HG02885 (cell line): ENCODE measurements around the gene SEMA3A.
"Not testable (repeated sequence)": the region's sequence is repeated elsewhere in the genome, so short reads cannot be mapped to it uniquely, and the experiment has no call there.

Experiments used
- ATAC-seq: cut with Tn5 transposase; IDR thresholded peaks from one replicate; pipeline ENCODE4 v1.9.1; 2021; ENCODE audit warnings: mild to moderate bottlenecking; ENCODE audit not compliant: unreplicated experiment, poor library complexity

Gene SEMA3A

DNA sequence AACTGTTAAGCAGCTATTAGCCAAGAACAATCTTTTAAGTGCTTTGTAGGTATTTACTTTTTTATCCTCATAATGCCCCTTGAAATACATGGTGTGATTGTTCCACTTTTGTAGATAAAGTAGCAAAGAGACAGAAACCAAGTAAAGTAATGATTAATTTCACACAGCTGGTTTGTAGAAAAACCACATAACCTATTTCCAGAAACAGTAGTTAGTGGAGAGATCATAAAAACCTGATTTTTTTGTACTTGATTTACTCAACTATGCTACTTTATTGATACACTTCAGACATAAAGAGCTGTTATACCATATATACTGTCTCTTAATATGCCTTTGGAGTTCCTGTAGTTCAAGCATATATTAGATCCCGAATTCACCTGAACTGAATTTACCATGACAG, 118.4 kb downstream of the SEMA3A start:
- ATAC-seq = no peak

DNA sequence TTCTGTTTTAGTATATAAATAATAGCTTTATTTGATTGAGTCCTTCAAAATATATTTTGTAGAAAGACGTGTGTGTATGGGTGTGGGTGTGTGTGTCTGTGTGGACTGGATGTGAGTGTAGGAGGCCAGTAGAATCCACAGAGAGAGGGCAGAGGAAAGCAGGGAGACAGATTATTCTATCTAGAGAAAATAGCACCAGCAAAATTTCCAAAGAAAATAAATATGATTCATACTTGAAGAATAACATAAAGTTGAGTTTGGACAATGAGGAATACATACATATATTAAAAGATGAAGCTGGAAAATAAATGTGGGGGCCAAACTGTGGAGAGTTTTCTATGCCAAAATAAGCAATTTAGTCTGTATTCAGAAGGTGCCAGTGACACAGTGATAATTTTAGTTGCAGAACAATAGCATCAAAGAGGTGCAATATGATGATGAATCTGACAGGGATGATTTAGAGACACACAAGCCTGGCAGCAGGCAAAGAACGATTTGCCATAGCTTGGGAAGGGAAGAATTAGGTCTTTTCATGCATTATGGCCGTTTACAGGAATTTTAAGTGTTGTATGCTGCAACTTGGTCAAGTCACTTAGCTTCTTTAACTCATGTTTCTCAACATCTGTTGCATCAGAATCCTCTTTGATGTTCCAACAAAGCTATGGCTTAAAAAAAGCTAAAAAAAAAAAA, 121.3 kb downstream of the SEMA3A start:
- no peak for ATAC-seq

GRCh38 chr7:84070770-84071169, 123.8 kb downstream of the SEMA3A start:
- no peak for ATAC-seq

DNA sequence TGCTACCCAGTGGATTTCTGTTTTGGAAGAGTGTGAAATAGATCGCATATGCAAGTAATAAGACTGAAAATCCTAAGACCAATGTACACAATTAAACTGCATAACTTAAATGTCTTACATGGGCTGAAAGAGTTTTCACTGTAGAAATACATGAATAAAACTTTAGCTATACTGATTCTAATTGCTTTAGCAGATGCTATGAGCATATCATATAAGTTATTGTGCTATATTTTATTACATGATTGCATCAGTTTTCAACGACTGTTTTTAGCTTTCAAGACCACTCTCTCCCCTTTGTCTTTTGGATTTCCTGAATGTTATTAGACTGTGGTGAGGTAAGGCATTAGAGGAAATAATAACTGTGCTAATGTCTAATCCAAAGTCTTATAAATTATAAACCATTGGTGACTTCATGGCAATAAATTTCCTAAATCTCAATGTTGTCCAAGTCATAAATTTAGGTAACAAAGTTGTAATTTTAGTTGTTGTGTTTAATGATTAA, 124.5 kb downstream of the SEMA3A start:
- ATAC-seq = no peak

DNA sequence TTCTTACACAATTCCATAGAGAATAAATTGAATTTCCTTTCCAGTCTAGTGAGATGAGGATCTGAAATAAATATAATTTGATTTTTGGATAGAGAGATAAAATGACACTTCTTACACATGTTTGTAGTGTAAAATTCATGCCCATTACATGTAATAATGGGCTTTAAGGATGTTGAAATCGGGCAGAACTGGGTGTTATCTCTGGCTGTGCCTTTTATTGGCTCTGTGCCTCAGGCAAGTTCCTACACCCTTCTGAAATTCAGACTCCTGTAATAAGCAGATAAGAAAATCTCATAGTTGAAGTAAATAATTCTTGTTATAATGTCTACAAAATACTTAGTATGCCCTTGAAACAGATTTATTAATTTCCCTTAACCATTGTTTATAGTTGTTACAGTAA, 125.6 kb downstream of the SEMA3A start:
- no peak for ATAC-seq

GRCh38 chr7:84062489-84062901, 132.1 kb downstream of the SEMA3A start:
- ATAC-seq = not testable (repeated sequence)

DNA sequence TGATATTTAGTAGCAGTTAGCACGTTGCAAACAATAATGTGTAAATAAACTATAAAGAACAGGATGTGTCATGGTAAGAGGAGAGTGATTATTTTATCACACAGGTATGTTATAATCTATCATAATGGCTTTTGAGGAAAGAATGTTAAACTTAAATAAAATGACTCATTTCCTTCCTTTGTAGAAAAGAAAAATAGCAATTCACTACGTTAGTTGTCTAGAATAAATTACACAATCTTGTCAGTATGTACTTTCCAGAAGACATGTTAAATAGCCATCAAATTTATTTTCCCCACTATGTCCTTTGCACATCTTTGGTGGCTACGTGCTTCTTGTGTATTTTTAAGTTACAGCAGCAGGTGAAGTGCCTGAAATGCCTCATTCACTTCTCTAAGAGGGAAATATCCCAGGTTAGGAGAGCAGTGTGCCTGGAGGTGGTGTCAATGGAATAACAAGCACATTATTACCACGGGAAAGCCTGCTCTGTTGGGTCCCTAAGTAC, 133.8 kb downstream of the SEMA3A start:
- no peak for ATAC-seq

- no peak for ATAC-seq
Observed at GRCh38 chr7:84060000-84060399, 134.6 kb downstream of the SEMA3A start.

DNA sequence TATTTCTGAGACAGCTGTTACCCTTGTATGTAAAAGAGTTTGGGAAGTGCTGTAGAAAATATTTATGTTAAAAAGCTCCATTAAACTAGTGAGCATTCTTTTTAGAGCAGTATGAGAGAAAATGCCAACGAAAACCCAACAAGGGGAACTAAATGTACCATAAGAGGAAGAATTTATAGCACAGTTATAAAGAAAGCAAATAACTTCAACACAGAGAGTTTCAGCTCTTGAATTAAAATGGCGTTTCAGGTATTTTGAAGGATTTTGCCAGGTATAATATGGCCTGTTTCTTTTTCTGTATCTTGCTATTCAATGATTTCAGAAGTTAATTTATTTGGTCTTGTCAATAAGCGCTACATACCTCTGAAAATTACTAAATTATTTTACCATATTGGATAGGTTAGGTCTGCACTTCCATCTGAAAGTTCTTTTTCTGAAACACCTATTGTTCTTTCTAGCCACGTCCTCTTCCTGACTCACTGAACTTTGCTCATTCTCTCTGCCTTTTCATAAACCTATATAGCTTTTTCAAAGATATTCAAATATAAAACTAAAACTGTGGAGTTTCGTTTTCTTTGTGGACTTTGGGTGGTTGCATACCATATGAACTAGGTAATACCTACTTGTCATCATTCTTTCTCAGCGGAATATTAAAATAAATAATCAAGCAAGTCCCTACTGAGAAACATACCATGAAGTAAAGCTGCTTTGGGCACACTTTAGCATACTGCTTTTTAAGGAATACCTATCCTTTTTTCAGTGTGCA, 136.1 kb downstream of the SEMA3A start:
- ATAC-seq = no peak

- ATAC-seq = no peak
Observed at GRCh38 chr7:84057576-84057975, 137.0 kb downstream of the SEMA3A start.

DNA sequence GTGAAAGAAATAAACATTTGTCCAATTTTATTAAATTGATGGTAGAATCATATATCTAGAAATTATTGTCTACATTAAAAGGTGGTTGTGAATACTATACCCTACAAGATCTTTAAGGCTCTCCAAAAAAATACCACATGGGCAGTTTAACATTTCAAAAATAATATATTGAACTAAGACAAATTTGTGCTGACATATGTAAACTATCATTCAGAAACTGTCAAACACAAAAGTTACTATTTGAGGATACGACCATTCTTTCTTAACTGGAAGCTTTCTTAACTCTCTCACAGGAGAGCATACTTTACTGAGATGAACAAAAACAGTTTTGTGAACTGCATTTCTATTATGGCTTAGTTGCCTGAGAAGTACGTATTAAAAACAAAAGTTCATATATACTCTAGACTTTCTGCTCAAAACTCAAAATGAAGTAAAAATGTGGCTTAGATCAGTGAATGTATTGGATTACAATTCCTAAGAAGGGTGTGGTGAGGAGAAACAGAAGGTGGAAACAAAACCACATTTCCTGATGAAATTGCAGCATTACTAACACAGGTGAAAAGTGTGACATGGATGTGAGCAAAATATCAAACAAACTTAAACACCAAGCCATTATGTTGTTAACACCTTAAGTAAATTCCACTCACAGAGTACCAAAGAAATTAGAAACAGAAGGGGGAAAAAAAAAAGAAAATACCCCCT, 138.5 kb downstream of the SEMA3A start:
- ATAC-seq = no peak

- ATAC-seq = not testable (repeated sequence)
Observed at GRCh38 chr7:84055199-84055598, 139.4 kb downstream of the SEMA3A start.

- no peak for ATAC-seq
Observed at GRCh38 chr7:84049071-84049836, 145.3 kb downstream of the SEMA3A start.

- ATAC-seq = no peak
Observed at GRCh38 chr7:84047085-84047484, 147.5 kb downstream of the SEMA3A start.

DNA sequence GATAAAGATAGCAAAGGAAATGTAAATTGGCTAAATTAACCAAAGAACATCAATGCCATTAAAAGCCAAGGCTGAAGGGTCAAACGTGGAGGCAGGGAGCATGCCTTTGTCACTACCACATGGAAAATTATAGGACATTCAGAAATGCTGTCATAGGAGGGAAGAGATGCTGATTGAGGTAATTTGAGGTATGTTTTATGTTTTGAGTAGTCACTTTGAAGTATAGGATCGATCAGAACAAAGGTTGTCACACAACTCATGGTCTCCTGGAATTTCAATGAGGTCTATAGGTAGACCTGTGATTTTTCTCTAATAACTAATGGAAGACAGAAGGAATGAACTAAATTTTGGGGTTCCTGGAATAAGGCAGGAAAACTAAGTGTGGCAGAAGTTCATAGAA, 149.8 kb downstream of the SEMA3A start:
- ATAC-seq = no peak

DNA sequence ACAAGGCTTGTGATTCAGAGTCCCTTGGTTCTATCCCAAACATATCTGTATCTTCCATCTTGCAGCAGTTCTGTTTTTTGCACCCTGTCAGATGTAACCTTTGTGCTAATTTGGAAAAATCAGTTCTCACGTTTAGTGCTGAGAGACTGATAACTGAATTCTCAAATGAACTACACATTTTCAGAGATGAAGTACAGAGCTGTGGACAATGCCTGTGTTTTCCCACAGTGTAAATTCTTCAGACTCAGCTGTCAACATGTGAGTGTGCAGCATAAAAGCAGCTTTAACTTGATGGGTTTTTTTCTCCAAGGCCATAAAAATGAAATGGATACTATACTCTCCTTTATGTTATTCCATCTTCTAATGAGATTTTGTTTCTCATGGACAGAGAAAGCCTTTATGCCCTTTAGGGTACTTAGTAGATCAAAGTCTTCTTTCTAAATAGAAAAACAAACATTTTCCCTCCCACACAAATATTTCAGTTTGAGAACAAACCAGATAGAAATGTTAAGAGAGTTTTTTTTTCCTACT, 150.9 kb downstream of the SEMA3A start:
- ATAC-seq = no peak

DNA sequence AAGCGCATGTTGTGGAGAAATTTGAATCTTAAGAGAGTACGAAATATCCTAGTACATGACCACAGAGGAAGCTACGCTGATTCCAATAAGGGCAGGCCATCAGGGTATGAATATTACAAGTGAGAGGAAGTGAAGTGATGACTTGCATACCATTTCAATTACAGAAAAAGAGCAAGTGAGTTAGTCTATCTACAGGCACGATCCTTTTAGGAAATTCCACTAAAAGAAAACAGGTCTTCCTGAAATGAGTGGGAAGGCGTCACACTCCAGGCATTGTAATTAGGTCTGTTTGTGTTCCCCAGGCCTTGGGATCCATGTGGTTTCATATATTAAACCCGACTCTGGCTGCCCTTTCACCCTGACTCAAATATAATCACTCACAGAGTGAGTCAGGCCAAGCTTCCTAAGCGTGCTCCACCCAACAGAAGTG, 152.5 kb downstream of the SEMA3A start:
- no peak for ATAC-seq

GRCh38 chr7:84041649-84042048, 152.9 kb downstream of the SEMA3A start:
- no peak for ATAC-seq

DNA sequence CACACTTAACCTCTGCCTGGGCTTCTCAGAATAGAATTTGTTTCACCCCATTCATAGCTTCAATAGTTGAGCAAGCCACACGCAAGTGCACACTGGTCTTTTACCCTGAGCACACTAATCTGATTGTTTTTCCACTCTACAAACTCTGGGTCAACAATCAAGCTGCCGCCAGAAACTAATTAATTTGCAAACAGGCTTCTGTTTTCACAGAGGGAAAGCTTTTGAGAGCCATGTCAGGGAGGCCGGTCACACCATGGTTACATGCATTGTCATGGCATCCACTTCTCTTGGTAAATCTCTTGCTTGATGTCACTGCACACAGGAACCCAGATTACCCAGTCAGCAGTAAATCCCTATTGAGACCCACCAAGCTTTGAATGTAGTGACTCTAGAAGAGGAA, 154.2 kb downstream of the SEMA3A start:
- no peak for ATAC-seq

DNA sequence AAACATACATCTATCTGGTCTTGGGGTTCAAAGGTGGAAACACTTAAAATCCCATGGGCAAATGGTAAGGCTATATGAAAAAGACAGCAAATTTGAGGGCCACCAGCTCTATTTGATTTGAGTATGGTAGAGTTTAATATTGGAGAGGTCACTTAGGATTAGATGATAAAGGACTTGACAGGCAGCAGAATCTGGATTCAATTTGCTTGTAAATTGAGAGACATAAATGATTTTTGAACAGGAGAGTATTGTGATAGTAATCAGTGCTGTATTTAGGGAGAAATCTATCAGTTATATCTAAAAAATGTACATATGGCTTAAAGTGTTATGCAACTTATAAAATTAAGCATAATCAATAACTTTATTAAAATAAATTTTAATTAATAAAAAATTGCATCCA, 155.2 kb downstream of the SEMA3A start:
- no peak for ATAC-seq
